Suprapubic skin (tissue), 4 donors: ENCODE measurements around the gene GSN.

Experiments
- CTCF ChIP-seq, 2 donors: fragments of 200-600 bp in 1 of 2; fragments of 450-650 bp in 1 of 2; sonication (generic) in 1 of 2; IDR thresholded peaks; one replicate each; pipeline ENCODE4 v1.5.1; 2016 to 2019; ENCODE audit warnings: antibody characterized with exemption in 2 of 2, mild to moderate bottlenecking in 1 of 2, moderate library complexity in 1 of 2
- POLR2A ChIP-seq, 2 donors: fragments of 450-650 bp; IDR thresholded peaks; one replicate each; pipeline ENCODE4 v1.6.1; 2017; ENCODE audit warnings: antibody characterized with exemption in 2 of 2, mild to moderate bottlenecking in 2 of 2, moderate library complexity in 2 of 2
- POLR2AphosphoS5 ChIP-seq, 3 donors: sonication (generic); formaldehyde crosslinking; IDR thresholded peaks; one replicate each; pipeline ENCODE4 v1.6.1; 2017; ENCODE audit warnings: antibody characterized with exemption in 3 of 3

- TF ChIP-seq CTCF (IDR thresholded peaks at IDR 0.05) (no peak), POLR2A (IDR thresholded peaks at IDR 0.05) (no peak), POLR2AphosphoS5 (IDR thresholded peaks at IDR 0.05) (no peak)
Observed at GRCh38 chr9:121316852-121317373, 49.0 kb downstream of the GSN start.
